K562 (cell line): Measurements from ENCODE around the gene DDX11. TPM values are rescaled to one million over a fixed set of nuclear protein-coding genes. Genes with fewer than 3 reads are reported as not detected.

Experiments
- ATAC-seq: fragments of 200-7000 bp; cut with Tn5 transposase; 3 replicates; pipeline ENCODE4 v1.9.1; 2020; ENCODE audit warnings: moderate library complexity
- BruUV-seq: library from RNA; stranded (reverse); fragments of 400-500 nt; replicated peaks from 2 replicates; lab custom pipeline; 2021; lab: Mats Ljungman, UMichigan
- CTCF ChIA-PET: fragments of 300-600 bp; formaldehyde crosslinking; extraction: SDS; loops from one replicate; lab custom pipeline; 2021; ENCODE audit warnings: low intra/inter-chr PET ratio; lab: Yijun Ruan, JAX
- POLR2A ChIA-PET: fragments of 300-600, 350-650 bp; sonication (Branson Sonifier 250); formaldehyde crosslinking; extraction: SDS; loops from one replicate; lab custom pipeline; 2021; ENCODE audit warnings: antibody characterized with exemption, inconsistent platforms; lab: Yijun Ruan, JAX
- DNase-seq, 4 experiments: peaks; one replicate each; pipeline versions ENCODE4 v3.0.0 to v3.0.0-alpha.2; 2011 to 2018; ENCODE audit warnings: low spot score in 3 of 4, mixed read lengths in 3 of 4; ENCODE audit errors: extremely low read depth in 1 of 4
- FAIRE-seq: peaks from 2 replicates; lab custom pipeline; 2011; peaks lifted over from hg19 to GRCh38; lab: Jason Lieb, UNC
- H2AFZ ChIP-seq: 2 replicates; pipeline ENCODE4 v1.6.0; 2011; ENCODE audit warnings: low read depth, low read length, control low read depth, inconsistent platforms
- H3K27ac ChIP-seq: fragments of 200-600 bp; 3 replicates; pipeline ENCODE4 v1.8.0; 2011; ENCODE audit warnings: low read depth, mild to moderate bottlenecking, control low read depth, inconsistent platforms, low read length, moderate library complexity, mixed read lengths; ENCODE audit errors: extremely low read depth
- H3K27me3 ChIP-seq, 2 experiments: fragments of 300-600 bp in 1 of 2; 2 replicates in 1 of 2; 3 replicates in 1 of 2; pipeline versions ENCODE4 v1.6.0 to v1.8.0; 2011; ENCODE audit warnings: inconsistent platforms in 2 of 2, low read length in 2 of 2, mild to moderate bottlenecking in 1 of 2, mixed read lengths in 1 of 2, moderate library complexity in 1 of 2; ENCODE audit not compliant: control insufficient read depth in 2 of 2, insufficient read depth in 2 of 2
- H3K36me3 ChIP-seq: fragments of 300-600 bp; 3 replicates; pipeline ENCODE4 v1.8.0; 2011; ENCODE audit warnings: mild to moderate bottlenecking, low read length, inconsistent platforms; ENCODE audit not compliant: control insufficient read depth, insufficient read depth
- H3K4me1 ChIP-seq, 2 experiments: fragments of 200-600 bp in 1 of 2; replicated peaks in 1 of 2; 2 replicates in 1 of 2; 3 replicates in 1 of 2; pipeline versions ENCODE4 v1.5.1 to v1.8.0; 2011; ENCODE audit warnings: inconsistent platforms in 2 of 2, low read length in 2 of 2, mild to moderate bottlenecking in 1 of 2, mixed read lengths in 1 of 2, moderate library complexity in 1 of 2; ENCODE audit not compliant: control insufficient read depth in 2 of 2, insufficient read depth in 2 of 2
- H3K4me2 ChIP-seq: 2 replicates; pipeline ENCODE4 v1.6.1; 2011; ENCODE audit warnings: low read length, control low read depth, inconsistent platforms, mixed read lengths; ENCODE audit not compliant: insufficient read depth
- H3K4me3 ChIP-seq: fragments of 200-600 bp; sonication (generic), shearing (Covaris generic); 2 replicates; pipeline ENCODE4 v1.5.1; 2016; ENCODE audit warnings: control low read depth, inconsistent platforms
- H3K79me2 ChIP-seq: fragments of 200-600 bp; 3 replicates; pipeline ENCODE4 v1.8.0; 2011; ENCODE audit warnings: low read length, inconsistent platforms; ENCODE audit not compliant: control insufficient read depth, insufficient read depth
- H3K9ac ChIP-seq, 2 experiments: 2 replicates each; pipeline versions ENCODE4 v1.6.0 to v1.6.1; 2011; ENCODE audit warnings: low read depth in 2 of 2, low read length in 2 of 2, control low read depth in 1 of 2, inconsistent platforms in 1 of 2, mild to moderate bottlenecking in 1 of 2, mixed read lengths in 1 of 2; ENCODE audit not compliant: insufficient read depth in 1 of 2
- H3K9me1 ChIP-seq: one replicate; pipeline ENCODE4 v1.6.0; 2011; ENCODE audit warnings: inconsistent platforms, mild to moderate bottlenecking, low read length, moderate library complexity; ENCODE audit not compliant: control insufficient read depth, insufficient read depth
- H3K9me3 ChIP-seq: replicated peaks from 2 replicates; pipeline ENCODE4 v1.5.1; 2011; ENCODE audit warnings: low read depth, low read length, inconsistent platforms; ENCODE audit not compliant: control insufficient read depth, insufficient read depth
- H4K20me1 ChIP-seq: replicated peaks from 2 replicates; pipeline ENCODE4 v1.6.1; 2011; ENCODE audit warnings: low read length, inconsistent platforms, mixed read lengths; ENCODE audit not compliant: control insufficient read depth, insufficient read depth
- BCOR ChIP-seq: fragments of 450-650 bp; IDR thresholded peaks from 2 replicates; pipeline ENCODE4 v1.6.1; 2016
- ETS2 ChIP-seq: IDR thresholded peaks from 2 replicates; pipeline ENCODE4 v1.6.1; 2016; ENCODE audit warnings: borderline replicate concordance, missing genetic modification characterization, mild to moderate bottlenecking, moderate library complexity, missing compliant biosample characterization; ENCODE audit not compliant: poor library complexity, severe bottlenecking
- FOXA3 ChIP-seq, 2 experiments: fragments of 450-650 bp in 1 of 2; sonication (generic) in 1 of 2; formaldehyde crosslinking; IDR thresholded peaks in 1 of 2; conservative IDR thresholded peaks in 1 of 2; 2 replicates each; pipeline versions ENCODE4 v1.4.0 to v1.8.0; 2020 to 2022; ENCODE audit warnings: mild to moderate bottlenecking in 2 of 2, missing genetic modification reagents in 1 of 2
- GABPB2 ChIP-seq: fragments of 250-450 bp; sonication (Bioruptor Pico); conservative IDR thresholded peaks from 2 replicates; pipeline ENCODE4 v1.5.1; 2021; ENCODE audit warnings: mild to moderate bottlenecking
- HEY1 ChIP-seq: fragments of 250-450 bp; sonication (Bioruptor Pico); IDR thresholded peaks from 2 replicates; pipeline ENCODE4 v1.5.0; 2020; ENCODE audit warnings: mild to moderate bottlenecking, moderate library complexity, borderline replicate concordance
- LARP7 ChIP-seq: fragments of 450-650 bp; IDR thresholded peaks from 2 replicates; pipeline ENCODE4 v1.6.1; 2016
- NFRKB ChIP-seq: fragments of 450-650 bp; IDR thresholded peaks from 2 replicates; pipeline ENCODE4 v1.6.1; 2016; ENCODE audit warnings: low read depth
- PYGO2 ChIP-seq: fragments of 450-650 bp; IDR thresholded peaks from 2 replicates; pipeline ENCODE4 v1.6.1; 2016; ENCODE audit warnings: mild to moderate bottlenecking, missing genetic modification characterization, moderate library complexity, missing compliant biosample characterization
- STAT5A ChIP-seq: IDR thresholded peaks from 2 replicates; pipeline ENCODE4 v1.6.1; 2012; ENCODE audit warnings: low read length, inconsistent platforms, borderline replicate concordance
- ZFP30 ChIP-seq: fragments of 250-450 bp; sonication (Bioruptor Pico); IDR thresholded peaks from 2 replicates; pipeline ENCODE4 v1.8.0; 2022; ENCODE audit warnings: moderate library complexity, mild to moderate bottlenecking, inconsistent platforms, borderline replicate concordance
- ZNF316 ChIP-seq: fragments of 450-650 bp; IDR thresholded peaks from 2 replicates; pipeline ENCODE4 v1.6.1; 2016
- ZNF785 ChIP-seq: fragments of 250-450 bp; sonication (Bioruptor Pico); IDR thresholded peaks from 2 replicates; pipeline ENCODE4 v1.4.0; 2020; ENCODE audit warnings: mild to moderate bottlenecking
- ZNF830 ChIP-seq: fragments of 250-450 bp; sonication (Bioruptor Pico); IDR thresholded peaks from 2 replicates; pipeline ENCODE4 v1.5.0; 2021; ENCODE audit warnings: mild to moderate bottlenecking
- ZZZ3 ChIP-seq: fragments of 450-650 bp; IDR thresholded peaks from 2 replicates; pipeline ENCODE4 v1.6.1; 2016; ENCODE audit warnings: antibody characterized with exemption, mild to moderate bottlenecking, moderate library complexity
- WGBS: fragments of 100-300 bp; shearing (Covaris generic); methylation state at CpG from one replicate; pipeline ENCODE4 v1.1.6; 2016; ENCODE audit warnings: low coverage, mixed read lengths; ENCODE audit not compliant: insufficient coverage; ENCODE audit errors: missing lambda C conversion rate; 5-methylcytosine and 5-hydroxymethylcytosine counted together
- in situ Hi-C: fragments of 300-500 bp; cut with MboI; formaldehyde crosslinking; loops from 4 replicates; pipeline ENCODE4 v1.15.0; 2018; ENCODE audit warnings: inconsistent platforms, mixed read lengths
- intact Hi-C: fragments of 100-400 bp; cut with micrococcal nuclease; formaldehyde crosslinking; loops from 2 replicates; pipeline ENCODE4 v1.14.2; 2022
- polyA plus RNA-seq, 8 experiments: library from polyadenylated mRNA; depleted of rRNA in 4 of 8; stranded (reverse) in 5 of 8; unstranded in 3 of 8; fragments of >200 nt; fragmentation: Nextera tagmentation in 2 of 8; fragmentation: Illumina TruSeq in 1 of 8; extraction: Ambion mirVana in 2 of 8; extraction: Trizol in 1 of 8; gene quantifications; 2 replicates each; pipeline versions ENCODE4 v1.2.1 to v1.2.3, GENCODE V29; 2011 to 2014; ENCODE audit warnings: inconsistent platforms in 1 of 8, missing spikeins in 1 of 8
- total RNA-seq, 7 experiments: library from RNA; depleted of rRNA in 6 of 7; stranded (reverse); fragments of >200 nt in 6 of 7; fragmentation: Illumina TruSeq in 2 of 7; extraction: Trizol in 2 of 7; gene quantifications; 2 replicates each; pipeline versions ENCODE4 v1.2.1 to v1.2.3, GENCODE V29; 2011 to 2021; ENCODE audit warnings: low replicate concordance in 1 of 7

DDX11 gene
- total and polyA plus RNA-seq, 9 of the 15 experiments (the other 6 are each of a cell fraction or from before 2014, with no cell fraction given) = 3.6 to 93.2 (median 42.5) TPM

GRCh38 chr12:31033146-31033545, 40.5 kb upstream of the DDX11 start (continued):
- TF ChIP-seq ZNF785 (CRISPR knock-in tag) (no peak), ZNF316 (no peak), ZFP30 (CRISPR knock-in tag) (no peak), HEY1 (CRISPR knock-in tag) (no peak), ZNF830 (no peak), NFRKB (no peak), ETS2 (tag) (no peak), STAT5A (no peak)

DNA sequence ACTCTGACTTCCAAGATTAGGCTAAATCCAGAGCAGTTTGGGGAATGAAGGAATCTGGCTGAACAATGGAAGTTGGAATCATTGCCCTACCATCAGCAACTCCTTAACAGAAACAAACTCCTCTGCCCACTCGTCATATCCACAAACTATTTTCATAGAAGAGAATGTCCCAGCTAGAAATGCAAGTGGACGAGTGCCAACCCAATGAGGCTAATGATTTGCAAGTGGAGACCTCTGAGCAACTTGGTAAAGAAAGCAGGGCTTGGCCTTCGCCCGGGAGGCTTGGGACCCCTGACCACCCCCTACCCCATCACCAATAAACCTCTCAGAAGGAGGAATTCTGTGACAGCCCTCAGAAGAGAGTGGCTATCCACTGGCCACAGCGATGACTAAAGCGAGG, 40.0 kb upstream of the DDX11 start:
- BruUV-seq = no TSS peak
- Histone ChIP-seq H3K9me3 (no peaks in the 10 kb centered on the region), H2AFZ (no peak overlapping the region), H4K20me1 (no peaks in the 10 kb centered on the region), H3K27ac (no peak overlapping the region), H3K27me3 (peaks cover 21 to 71% of the 10 kb centered on the region in 2 experiments), H3K36me3 (no peaks in the 10 kb centered on the region), H3K4me3 (no peak overlapping the region), H3K4me2 (no peak overlapping the region), H3K9ac (no peak overlapping the region), H3K9me1 (no peaks in the 10 kb centered on the region), H3K79me2 (no peaks in the 10 kb centered on the region), H3K4me1 (no peaks in the 10 kb centered on the region)
- ATAC-seq (no peak), FAIRE-seq (no peak), DNase-seq (no peak)
- POLR2A ChIA-PET = interaction anchor here (0.5 to 1.4 kb wide), 2 partner anchors 12 to 152 kb away, joined by 3 read pairs; no protein-coding TSS in a partner anchor
- intact Hi-C loops (no loop called here), in situ Hi-C loops (no loop called here)
- TF ChIP-seq GABPB2 (CRISPR knock-in tag) (no peak), BCOR (no peak), PYGO2 (tag) (no peak), LARP7 (no peak), ZZZ3 (no peak), FOXA3 (CRISPR knock-in tag; conservative IDR thresholded peaks at IDR 0.05 in 1 of 2, IDR thresholded peaks at IDR 0.05 in 1 of 2) (no peak)
- CTCF ChIA-PET = no interaction called here
- 0% methylated on average over 6 of the region's 6 CpGs for WGBS
